Ectodermal cell (in vitro differentiated cells): Measurements from ENCODE around the gene PNMT.

Experiments
- H3K27ac ChIP-seq: 2 replicates; pipeline ENCODE4 v1.7.0; 2013; ENCODE audit warnings: mild to moderate bottlenecking, low read depth, low read length; ENCODE audit not compliant: insufficient read depth, poor library complexity, severe bottlenecking
- H3K27me3 ChIP-seq: 2 replicates; pipeline ENCODE4 v1.7.0; 2013; ENCODE audit warnings: mild to moderate bottlenecking, low read length; ENCODE audit not compliant: insufficient read depth, control insufficient read depth, poor library complexity, severe bottlenecking
- H3K36me3 ChIP-seq: one replicate; pipeline ENCODE4 v1.7.0; 2013; ENCODE audit warnings: low read length; ENCODE audit not compliant: control insufficient read depth, insufficient read depth
- H3K4me1 ChIP-seq: one replicate; pipeline ENCODE4 v1.7.0; 2013; ENCODE audit warnings: low read length; ENCODE audit not compliant: control insufficient read depth, insufficient read depth
- H3K4me3 ChIP-seq: 2 replicates; pipeline ENCODE4 v1.7.0; 2013; ENCODE audit warnings: low read depth, low read length, control low read depth; ENCODE audit not compliant: insufficient read depth
- H3K9me3 ChIP-seq: 2 replicates; pipeline ENCODE4 v1.7.0; 2013; ENCODE audit warnings: mild to moderate bottlenecking, low read length, moderate library complexity; ENCODE audit not compliant: control insufficient read depth
- WGBS, 2 experiments: methylation state at CpG; one replicate each; pipeline ENCODE4 v1.1.7; 2013; ENCODE audit warnings: missing lambda C conversion rate in 2 of 2; 5-methylcytosine and 5-hydroxymethylcytosine counted together

Gene PNMT

GRCh38 chr17:39671651-39672521, 3.6 kb downstream of the PNMT start:
- Histone ChIP-seq H3K27me3 (peaks cover 43% of the 10 kb centered on the region), H3K27ac (no peak overlapping the region), H3K4me1 (peaks cover 3% of the 10 kb centered on the region), H3K4me3 (no peak overlapping the region), H3K36me3 (no peaks in the 10 kb centered on the region), H3K9me3 (no peaks in the 10 kb centered on the region)
- 80 to 81% methylated on average over 19 of the region's 19 CpGs for WGBS, 2 experiments

GRCh38 chr17:39672522-39673334, 4.5 kb downstream of the PNMT start:
- Histone ChIP-seq H3K4me1 (no peaks in the 10 kb centered on the region), H3K36me3 (no peaks in the 10 kb centered on the region), H3K27me3 (peaks cover 35% of the 10 kb centered on the region), H3K27ac (no peak overlapping the region), H3K4me3 (no peak overlapping the region), H3K9me3 (no peaks in the 10 kb centered on the region)
- WGBS, 2 experiments, result 92 to 93% methylated on average over 15 of the region's 15 CpGs

DNA sequence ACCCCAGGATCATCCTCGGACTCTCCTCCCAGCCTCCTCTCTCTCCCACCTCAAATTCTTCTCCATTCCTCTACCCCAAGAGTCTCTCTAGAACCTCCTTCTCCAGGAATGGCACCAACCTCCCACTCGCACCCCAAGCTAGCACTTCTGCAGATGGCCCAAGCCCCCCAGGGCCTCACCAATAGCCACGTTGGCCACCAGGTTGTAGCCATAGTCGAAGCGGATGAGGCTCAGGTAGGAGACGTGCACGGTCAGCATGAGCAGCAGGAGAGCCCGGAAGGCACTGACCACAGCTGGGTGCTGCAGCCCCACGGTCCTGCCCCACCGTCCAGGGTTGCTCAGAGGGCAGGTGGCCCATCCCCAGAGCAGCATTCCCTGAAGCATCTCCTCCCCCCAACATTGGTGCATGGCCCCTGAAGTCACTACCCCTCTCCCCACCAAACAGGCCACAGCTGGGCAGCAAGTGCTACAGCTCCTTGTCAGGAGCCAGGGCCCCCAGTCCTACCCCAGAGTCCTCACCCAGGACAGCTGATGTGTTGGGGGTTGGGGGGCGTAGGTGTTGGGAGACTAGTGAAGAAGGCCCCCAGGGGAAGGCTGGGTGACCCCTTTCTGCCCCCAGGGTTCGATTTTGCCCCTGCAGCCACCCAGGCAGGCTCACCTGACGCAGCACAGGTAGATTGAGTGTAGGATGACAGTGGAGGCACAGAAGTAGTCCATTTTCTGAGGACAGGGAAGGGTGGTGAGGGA, 5.3 kb downstream of the PNMT start:
- H3K36me3 ChIP-seq, result no peaks in the 10 kb centered on the region
- H3K27ac ChIP-seq, result no peak overlapping the region
- 83 to 84% methylated on average over 13 of the region's 13 CpGs for WGBS, 2 experiments
- H3K4me1 ChIP-seq, result no peaks in the 10 kb centered on the region
- H3K27me3 ChIP-seq, result peaks cover 27% of the 10 kb centered on the region
- no peak overlapping the region for H3K4me3 ChIP-seq
- H3K9me3 ChIP-seq, result no peaks in the 10 kb centered on the region

DNA sequence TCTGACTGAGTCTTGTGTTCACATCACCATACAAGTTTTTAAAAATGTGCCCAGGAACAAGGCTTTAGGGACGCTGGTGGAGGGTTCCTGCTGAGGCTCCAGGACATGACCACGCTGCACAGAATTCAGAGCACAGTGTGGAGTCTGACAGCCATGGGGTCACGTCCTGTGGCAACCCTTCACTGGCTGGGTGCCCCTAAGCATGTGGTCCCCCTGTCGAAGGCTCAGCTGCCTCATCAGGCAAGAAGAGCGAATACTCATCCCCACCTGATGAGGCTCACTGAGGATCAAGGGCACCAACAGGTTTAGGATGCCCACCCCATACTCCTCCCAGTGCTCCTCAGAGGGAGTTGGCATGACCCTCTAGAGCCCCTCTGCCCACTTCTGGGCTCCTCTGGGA, 5.9 kb downstream of the PNMT start:
- 89 to 93% methylated on average over 5 of the region's 5 CpGs for WGBS, 2 experiments
- no peak overlapping the region for H3K4me3 ChIP-seq
- no peaks in the 10 kb centered on the region for H3K36me3 ChIP-seq
- H3K27ac ChIP-seq, result no peak overlapping the region
- no peaks in the 10 kb centered on the region for H3K4me1 ChIP-seq
- peaks cover 20% of the 10 kb centered on the region for H3K27me3 ChIP-seq
- no peaks in the 10 kb centered on the region for H3K9me3 ChIP-seq

DNA sequence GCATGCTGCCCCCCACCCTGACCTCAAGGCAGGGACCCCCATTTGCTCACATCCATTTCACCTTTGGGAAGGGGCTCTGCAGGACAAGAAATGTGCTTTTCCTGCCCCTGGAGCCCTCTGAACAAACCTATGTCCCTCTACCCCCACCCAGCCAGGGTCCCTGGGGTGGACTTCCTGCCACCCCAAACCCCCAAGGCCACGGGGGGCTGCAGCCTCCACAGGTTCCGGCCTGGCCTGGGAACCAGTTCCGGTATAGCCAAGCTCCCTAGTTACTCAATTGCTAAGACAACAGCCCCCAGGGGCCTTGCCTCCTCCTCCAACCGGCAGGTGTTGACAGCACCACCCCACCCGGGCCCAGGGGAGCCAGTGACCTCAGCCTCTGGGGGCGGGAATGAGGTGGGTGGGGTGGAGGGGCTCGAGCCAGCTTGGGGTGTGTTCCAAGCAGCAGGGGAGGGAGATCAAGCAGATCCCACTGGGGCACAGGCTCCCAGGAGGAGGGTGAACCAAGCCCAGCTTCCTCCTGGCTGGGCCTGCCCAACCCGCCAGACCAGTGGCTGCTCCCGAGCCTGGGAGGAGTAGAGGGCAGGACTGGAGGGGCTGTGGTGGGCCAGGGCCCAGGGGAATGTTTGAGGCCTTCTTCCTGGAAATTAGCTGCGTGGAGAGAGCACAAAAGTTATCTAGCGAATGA, 6.6 kb downstream of the PNMT start:
- H3K27ac ChIP-seq, result no peak overlapping the region
- WGBS, 2 experiments, result 63% methylated on average over 10 of the region's 11 CpGs

DNA sequence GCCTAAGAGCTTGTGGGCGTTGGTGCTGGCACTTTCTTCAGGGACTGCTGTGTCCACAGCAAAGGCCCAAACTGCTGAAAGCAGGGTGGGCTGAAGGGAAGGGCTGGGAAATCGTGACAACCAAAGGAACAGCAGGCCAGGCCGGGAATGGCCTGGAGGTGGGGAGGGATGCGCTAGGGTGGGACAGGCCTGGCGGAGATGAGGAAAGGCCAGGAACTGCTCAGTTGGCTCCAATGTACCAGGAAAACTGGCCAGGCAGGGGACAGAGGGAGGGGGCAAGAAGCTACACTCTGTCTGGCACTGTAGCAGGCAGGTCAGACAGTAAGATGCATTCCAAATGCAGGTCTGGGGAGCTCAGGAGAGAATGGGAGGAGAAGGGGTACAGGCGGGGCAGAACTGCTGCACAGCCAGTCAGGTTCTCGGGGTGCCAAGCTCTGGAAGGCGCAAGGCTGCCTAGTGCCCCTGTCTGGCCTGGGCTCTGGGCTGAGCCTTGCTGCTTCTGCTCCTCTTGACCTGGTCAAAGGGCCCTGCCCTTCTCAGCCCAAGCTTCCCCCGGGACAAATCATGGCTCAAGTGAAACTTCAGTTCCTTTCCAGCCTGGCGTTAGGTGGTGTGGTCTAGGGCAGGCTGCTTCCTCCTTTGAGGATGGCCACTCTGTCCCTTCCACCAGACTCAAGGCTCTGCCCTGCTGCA, 7.3 kb downstream of the PNMT start:
- Histone ChIP-seq H3K27ac (no peak overlapping the region), H3K4me1 (no peaks in the 10 kb centered on the region)
- 87 to 90% methylated on average over 10 of the region's 10 CpGs for WGBS, 2 experiments

More for the DNA sequence above, 6.6 kb downstream of the PNMT start:
- Histone ChIP-seq H3K27me3 (peaks cover 14% of the 10 kb centered on the region), H3K4me1 (no peaks in the 10 kb centered on the region), H3K9me3 (no peaks in the 10 kb centered on the region), H3K36me3 (no peaks in the 10 kb centered on the region), H3K4me3 (no peak overlapping the region)

DNA sequence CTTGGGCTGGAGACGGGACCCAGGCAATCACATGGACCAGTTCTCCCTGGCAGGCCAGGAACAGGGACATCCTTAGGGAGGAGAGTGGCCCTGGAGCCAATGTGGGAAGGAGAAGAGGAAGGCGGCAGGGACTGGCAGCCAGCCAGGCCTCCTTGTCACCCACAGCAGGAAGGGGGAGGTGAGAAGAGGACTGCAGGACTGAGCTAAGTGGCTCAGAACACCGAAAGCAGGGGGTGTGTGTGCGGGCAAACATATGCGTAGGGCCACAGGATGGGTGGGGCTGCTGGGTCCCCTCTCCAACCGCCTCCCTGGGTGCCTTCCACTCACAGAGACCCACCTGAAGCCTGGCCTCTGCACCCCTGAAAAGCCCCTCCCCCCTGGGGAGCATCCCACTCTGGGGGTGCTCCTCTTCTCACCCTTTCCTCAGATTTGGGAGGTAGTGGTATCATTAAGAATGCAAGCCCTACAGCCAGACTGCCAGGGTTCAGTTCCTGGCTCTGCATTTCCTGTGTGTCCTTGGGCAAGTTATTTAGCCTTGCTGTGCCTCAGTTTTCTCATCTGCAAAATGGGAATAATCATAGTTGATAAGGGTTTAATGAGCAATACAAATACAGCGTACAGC, 8.1 kb downstream of the PNMT start:
- Histone ChIP-seq H3K9me3 (no peaks in the 10 kb centered on the region), H3K27me3 (peaks cover 2% of the 10 kb centered on the region), H3K36me3 (no peaks in the 10 kb centered on the region), H3K27ac (no peak overlapping the region), H3K4me1 (no peaks in the 10 kb centered on the region), H3K4me3 (no peak overlapping the region)
- WGBS, 2 experiments, result 88 to 92% methylated on average over 7 of the region's 7 CpGs

More for the DNA sequence above, 7.3 kb downstream of the PNMT start:
- no peak overlapping the region for H3K4me3 ChIP-seq
- H3K27me3 ChIP-seq, result peaks cover 7% of the 10 kb centered on the region
- no peaks in the 10 kb centered on the region for H3K36me3 ChIP-seq
- no peaks in the 10 kb centered on the region for H3K9me3 ChIP-seq

- no peaks in the 10 kb centered on the region for H3K27me3 ChIP-seq
- WGBS, 2 experiments, result 91 to 92% methylated on average over 6 to 7 of the region's 8 CpGs
- no peaks in the 10 kb centered on the region for H3K36me3 ChIP-seq
- H3K4me3 ChIP-seq, result no peak overlapping the region
- no peaks in the 10 kb centered on the region for H3K9me3 ChIP-seq
- no peak overlapping the region for H3K27ac ChIP-seq
- no peaks in the 10 kb centered on the region for H3K4me1 ChIP-seq
Observed at GRCh38 chr17:39677072-39677471, 8.8 kb downstream of the PNMT start.
